ENCODE data around the gene KIF21A. TPM values are rescaled to one million over a fixed set of nuclear protein-coding genes. Genes with fewer than 3 reads are reported as not detected.

KIF21A gene
- total RNA-seq, 4 donors from 2014 or later, result 19.7 to 56.1 (median 29.4) TPM

GRCh38 chr12:39369756-39370155 lies 73.2 kb downstream of the KIF21A start:
- DNase-seq, result no peak
- Histone ChIP-seq H3K4me3 (no peak overlapping the region), H3K9me3 (no peaks in the 10 kb centered on the region), H3K36me3 (peaks cover 0 to 29% (median 0%) of the 10 kb centered on the region in 3 donors), H3K27me3 (no peaks in the 10 kb centered on the region), H3K27ac (no peak overlapping the region), H3K4me1 (peaks cover 0 to 22% (median 0%) of the 10 kb centered on the region in 3 donors)
- TF ChIP-seq POLR2A (IDR thresholded peaks at IDR 0.05), result no peak
- intact Hi-C loops (cut with DNase I), result no loop called here
- 64 to 73% methylated on average over 2 of the region's 2 CpGs for WGBS, 2 donors

DNA sequence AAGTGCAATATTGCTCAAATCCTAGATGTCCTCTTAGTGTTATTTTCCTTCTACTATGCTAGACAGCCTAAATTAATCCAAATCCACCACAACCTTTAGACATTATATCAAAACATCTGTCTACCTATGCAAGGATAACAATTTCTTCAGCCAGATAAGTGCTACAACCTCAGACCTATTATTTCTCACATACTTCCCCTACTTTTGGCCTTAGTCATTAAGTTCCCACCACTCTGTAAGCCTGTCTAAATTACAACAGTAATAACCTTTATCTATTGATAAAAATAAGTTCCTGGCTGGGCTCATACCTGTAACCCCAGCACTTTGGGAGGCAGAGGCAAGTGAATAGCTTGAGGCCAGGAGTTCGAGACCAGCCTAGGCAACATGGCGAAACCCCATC lies 74.0 kb downstream of the KIF21A start:
- intact Hi-C loops (cut with DNase I), result no loop called here
- Histone ChIP-seq H3K27ac (no peak overlapping the region), H3K4me1 (peaks cover 0 to 22% (median 0%) of the 10 kb centered on the region in 3 donors), H3K4me3 (no peak overlapping the region), H3K9me3 (no peaks in the 10 kb centered on the region), H3K27me3 (no peaks in the 10 kb centered on the region), H3K36me3 (peaks cover 0 to 33% (median 0%) of the 10 kb centered on the region in 3 donors)
- no peak for TF ChIP-seq POLR2A (IDR thresholded peaks at IDR 0.05)
- TF ChIP-seq, protein P1, sequence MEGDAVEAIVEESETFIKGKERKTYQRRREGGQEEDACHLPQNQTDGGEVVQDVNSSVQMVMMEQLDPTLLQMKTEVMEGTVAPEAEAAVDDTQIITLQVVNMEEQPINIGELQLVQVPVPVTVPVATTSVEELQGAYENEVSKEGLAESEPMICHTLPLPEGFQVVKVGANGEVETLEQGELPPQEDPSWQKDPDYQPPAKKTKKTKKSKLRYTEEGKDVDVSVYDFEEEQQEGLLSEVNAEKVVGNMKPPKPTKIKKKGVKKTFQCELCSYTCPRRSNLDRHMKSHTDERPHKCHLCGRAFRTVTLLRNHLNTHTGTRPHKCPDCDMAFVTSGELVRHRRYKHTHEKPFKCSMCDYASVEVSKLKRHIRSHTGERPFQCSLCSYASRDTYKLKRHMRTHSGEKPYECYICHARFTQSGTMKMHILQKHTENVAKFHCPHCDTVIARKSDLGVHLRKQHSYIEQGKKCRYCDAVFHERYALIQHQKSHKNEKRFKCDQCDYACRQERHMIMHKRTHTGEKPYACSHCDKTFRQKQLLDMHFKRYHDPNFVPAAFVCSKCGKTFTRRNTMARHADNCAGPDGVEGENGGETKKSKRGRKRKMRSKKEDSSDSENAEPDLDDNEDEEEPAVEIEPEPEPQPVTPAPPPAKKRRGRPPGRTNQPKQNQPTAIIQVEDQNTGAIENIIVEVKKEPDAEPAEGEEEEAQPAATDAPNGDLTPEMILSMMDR (IDR thresholded peaks at IDR 0.05), result no peak
- 96 to 100% methylated on average over 1 to 2 of the region's 2 CpGs for WGBS, 2 donors
- DNase-seq, result no peak

- no peaks in the 10 kb centered on the region for H3K27me3 ChIP-seq
- intact Hi-C loops (cut with DNase I), result no loop called here
- no peak overlapping the region for H3K27ac ChIP-seq
- no peaks in the 10 kb centered on the region for H3K9me3 ChIP-seq
- H3K4me3 ChIP-seq, result no peak overlapping the region
- H3K4me1 ChIP-seq, result peaks cover 0 to 14% (median 0%) of the 10 kb centered on the region in 3 donors
- DNase-seq, result no peak
- H3K36me3 ChIP-seq, result peaks cover 0 to 34% (median 0%) of the 10 kb centered on the region in 3 donors
- 14 to 23% methylated on average over 1 of the region's 1 CpG for WGBS, 2 donors
- no peak for TF ChIP-seq POLR2A (IDR thresholded peaks at IDR 0.05)
- TF ChIP-seq, protein P1 (IDR thresholded peaks at IDR 0.05), result no peak
Measured at GRCh38 chr12:39368096-39368495, 74.8 kb downstream of the KIF21A start.

GRCh38 chr12:39367494-39367893 lies 75.4 kb downstream of the KIF21A start:
- DNase-seq, result no peak
- TF ChIP-seq, protein P1 (IDR thresholded peaks at IDR 0.05), result no peak
- no peak for TF ChIP-seq POLR2A (IDR thresholded peaks at IDR 0.05)
- intact Hi-C loops (cut with DNase I), result no loop called here
- no peaks in the 10 kb centered on the region for H3K9me3 ChIP-seq
- peaks cover 0 to 10% (median 0%) of the 10 kb centered on the region in 3 donors for H3K4me1 ChIP-seq
- no peak overlapping the region for H3K4me3 ChIP-seq
- H3K27me3 ChIP-seq, result no peaks in the 10 kb centered on the region
- H3K36me3 ChIP-seq, result peaks cover 0 to 40% (median 0%) of the 10 kb centered on the region in 3 donors
- no peak overlapping the region for H3K27ac ChIP-seq

DNA sequence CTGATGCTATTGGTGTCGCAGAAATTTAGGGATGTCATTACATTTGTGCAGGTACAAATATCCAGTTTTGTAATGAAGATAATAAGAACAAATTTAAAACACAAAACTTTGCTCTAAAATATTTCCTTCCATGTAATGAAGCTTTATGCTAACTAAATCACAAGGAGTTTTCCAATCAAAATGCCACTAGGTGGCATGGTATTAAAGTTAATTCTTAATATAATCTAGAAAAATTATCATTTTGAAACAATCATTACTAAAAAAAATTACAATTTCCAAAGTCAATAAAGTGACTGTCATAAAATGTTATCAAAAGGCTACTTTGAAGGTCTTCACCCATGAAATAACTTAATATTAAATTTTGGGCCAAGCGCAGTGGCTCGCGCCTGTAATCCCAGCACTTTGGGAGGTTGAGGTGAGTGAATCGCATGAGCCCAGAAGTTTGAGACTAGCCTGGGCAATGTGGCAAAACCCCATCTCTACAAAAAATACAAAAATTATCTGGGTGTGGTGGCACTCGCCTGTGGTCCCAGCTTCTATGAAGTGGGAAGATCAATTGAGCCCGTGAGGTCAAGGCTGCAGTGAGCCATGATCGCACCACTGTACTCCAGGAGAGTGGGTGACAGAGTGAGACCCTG lies 77.4 kb downstream of the KIF21A start:
- Histone ChIP-seq H3K4me3 (no peak overlapping the region), H3K9me3 (no peaks in the 10 kb centered on the region), H3K36me3 (peaks cover 0 to 56% (median 0%) of the 10 kb centered on the region in 3 donors), H3K27ac (no peak overlapping the region), H3K4me1 (no peaks in the 10 kb centered on the region), H3K27me3 (no peaks in the 10 kb centered on the region)
- 94 to 96% methylated on average over 8 of the region's 8 CpGs for WGBS, 2 donors
- intact Hi-C loops (cut with DNase I), result no loop called here
- no peak for TF ChIP-seq POLR2A (IDR thresholded peaks at IDR 0.05)
- TF ChIP-seq, protein P1 (IDR thresholded peaks at IDR 0.05), result peak in 1 of 6 experiments; percentile 31
- no peak for DNase-seq
